Sigmoid colon (tissue), 7 donors: ENCODE results near the gene SESTD1. TPM values are rescaled to one million over a fixed set of nuclear protein-coding genes. Genes with fewer than 3 reads are reported as not detected.
"Not testable (repeated sequence)": the region's sequence is repeated elsewhere in the genome, so short reads cannot be mapped to it uniquely, and the experiment has no call there.

ENCODE experiments used
- DNase-seq: peaks from one replicate; pipeline ENCODE4 v3.0.0-alpha.2; 2019
- H3K27ac ChIP-seq, 4 donors: fragments of 200-600 bp; sonication (generic); one replicate each; pipeline ENCODE4 v1.5.1; 2016 to 2019; ENCODE audit warnings: mild to moderate bottlenecking in 1 of 4
- H3K27me3 ChIP-seq, 3 donors: fragments of 200-600 bp; sonication (generic); one replicate each; pipeline ENCODE4 v1.5.1; 2019; ENCODE audit warnings: mild to moderate bottlenecking in 1 of 3
- H3K36me3 ChIP-seq, 4 donors: fragments of 200-600 bp; sonication (generic); one replicate each; pipeline ENCODE4 v1.5.1; 2016 to 2019
- H3K4me1 ChIP-seq, 4 donors: fragments of 200-600 bp; sonication (generic); one replicate each; pipeline ENCODE4 v1.5.1; 2017 to 2019
- H3K4me3 ChIP-seq, 4 donors: fragments of 200-600 bp; sonication (generic); one replicate each; pipeline ENCODE4 v1.5.1; 2017 to 2019; ENCODE audit warnings: mild to moderate bottlenecking in 2 of 4, moderate library complexity in 1 of 4
- H3K9me3 ChIP-seq, 4 donors: fragments of 200-600 bp in 3 of 4; sonication (generic) in 3 of 4; one replicate each; pipeline versions ENCODE4 v1.5.1 to v1.6.1; 2013 to 2019
- EP300 ChIP-seq, 4 donors: sonication (generic); formaldehyde crosslinking; IDR thresholded peaks; one replicate each; pipeline ENCODE4 v1.6.1; 2017; ENCODE audit warnings: antibody characterized with exemption in 4 of 4
- POLR2A ChIP-seq, 2 donors: fragments of 450-650 bp; IDR thresholded peaks; one replicate each; pipeline ENCODE4 v1.6.1; 2016; ENCODE audit warnings: antibody characterized with exemption in 2 of 2, mild to moderate bottlenecking in 2 of 2, moderate library complexity in 2 of 2
- POLR2AphosphoS5 ChIP-seq, 4 donors: sonication (generic); formaldehyde crosslinking; IDR thresholded peaks; one replicate each; pipeline ENCODE4 v1.6.1; 2017; ENCODE audit warnings: antibody characterized with exemption in 4 of 4
- WGBS, 2 donors: extraction: QIAGEN DNeasy Blood & Tissue Kit; methylation state at CpG; one replicate each; pipeline ENCODE4 v1.1.7; 2013; 5-methylcytosine and 5-hydroxymethylcytosine counted together
- intact Hi-C: fragments of 100-400 bp; cut with DNase I; formaldehyde crosslinking; loops from one replicate; pipeline ENCODE4 v1.15.1; 2023
- polyA plus RNA-seq, 3 donors: library from polyadenylated mRNA; stranded (reverse); fragments of 200-250 nt; gene quantifications; one replicate each; pipeline ENCODE4 v1.2.3, GENCODE V29; 2013
- total RNA-seq, 4 donors: library from RNA; depleted of rRNA; stranded (reverse); fragments of >200 nt; gene quantifications; one replicate each; pipeline ENCODE4 v1.1.0, GENCODE V29; 2016
- TF ChIP-seq, protein P1 (sequence below), 4 experiments: fragments of 450-650 bp in 3 of 4; fragments of 200-600 bp in 1 of 4; IDR thresholded peaks; one replicate each; pipeline ENCODE4 v1.5.1; 2016 to 2019; ENCODE audit warnings: antibody characterized with exemption in 4 of 4, mild to moderate bottlenecking in 3 of 4, moderate library complexity in 2 of 4
- donor health status: healthy with polysubstance abuse.
- donor health status: Bipolar disorder and iron deficiency.
- donor health status: healthy.

SESTD1 gene
- total and polyA plus RNA-seq, 7 donors = 9.5 to 52.3 (median 31.0) TPM

GRCh38 chr2:179250848-179251504 is 13.7 kb downstream of the SESTD1 start:
- 49 to 77% methylated on average over 1 of the region's 1 CpG for WGBS, 2 donors
- Histone ChIP-seq H3K36me3 (no peaks in the 10 kb centered on the region), H3K27me3 (no peaks in the 10 kb centered on the region), H3K4me1 (peaks cover 0 to 29% (median 19%) of the 10 kb centered on the region in 4 donors), H3K9me3 (no peaks in the 10 kb centered on the region), H3K27ac (no peak overlapping the region), H3K4me3 (no peak overlapping the region)
- TF ChIP-seq, protein P1, sequence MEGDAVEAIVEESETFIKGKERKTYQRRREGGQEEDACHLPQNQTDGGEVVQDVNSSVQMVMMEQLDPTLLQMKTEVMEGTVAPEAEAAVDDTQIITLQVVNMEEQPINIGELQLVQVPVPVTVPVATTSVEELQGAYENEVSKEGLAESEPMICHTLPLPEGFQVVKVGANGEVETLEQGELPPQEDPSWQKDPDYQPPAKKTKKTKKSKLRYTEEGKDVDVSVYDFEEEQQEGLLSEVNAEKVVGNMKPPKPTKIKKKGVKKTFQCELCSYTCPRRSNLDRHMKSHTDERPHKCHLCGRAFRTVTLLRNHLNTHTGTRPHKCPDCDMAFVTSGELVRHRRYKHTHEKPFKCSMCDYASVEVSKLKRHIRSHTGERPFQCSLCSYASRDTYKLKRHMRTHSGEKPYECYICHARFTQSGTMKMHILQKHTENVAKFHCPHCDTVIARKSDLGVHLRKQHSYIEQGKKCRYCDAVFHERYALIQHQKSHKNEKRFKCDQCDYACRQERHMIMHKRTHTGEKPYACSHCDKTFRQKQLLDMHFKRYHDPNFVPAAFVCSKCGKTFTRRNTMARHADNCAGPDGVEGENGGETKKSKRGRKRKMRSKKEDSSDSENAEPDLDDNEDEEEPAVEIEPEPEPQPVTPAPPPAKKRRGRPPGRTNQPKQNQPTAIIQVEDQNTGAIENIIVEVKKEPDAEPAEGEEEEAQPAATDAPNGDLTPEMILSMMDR (IDR thresholded peaks at IDR 0.05) = no peak
- TF ChIP-seq POLR2AphosphoS5 (IDR thresholded peaks at IDR 0.05) (no peak), EP300 (IDR thresholded peaks at IDR 0.05) (no peak), POLR2A (IDR thresholded peaks at IDR 0.05) (no peak)
- DNase-seq = no peak
- intact Hi-C loops = no loop called here

DNA sequence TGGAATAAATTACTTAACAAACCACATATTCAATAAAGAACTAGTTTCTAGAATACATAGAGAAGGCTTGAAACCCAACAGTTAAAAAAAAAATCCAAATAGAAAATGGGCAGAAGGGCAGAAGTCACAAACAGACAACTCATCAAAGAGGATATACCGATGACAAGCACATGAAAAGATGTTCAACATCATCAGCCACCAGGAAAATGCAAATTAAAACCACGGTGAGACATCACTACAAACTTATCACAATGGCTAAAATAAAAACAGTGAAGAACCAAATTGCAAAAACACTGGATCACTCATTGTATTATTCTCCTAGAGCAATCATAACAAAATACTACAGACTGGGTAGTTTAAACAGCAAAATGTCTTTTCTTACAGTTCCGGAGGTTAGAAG is 14.5 kb downstream of the SESTD1 start:
- TF ChIP-seq EP300 (IDR thresholded peaks at IDR 0.05) = no peak
- no peak for TF ChIP-seq POLR2A (IDR thresholded peaks at IDR 0.05)
- TF ChIP-seq, protein P1 (IDR thresholded peaks at IDR 0.05) = no peak
- no peak for TF ChIP-seq POLR2AphosphoS5 (IDR thresholded peaks at IDR 0.05)
- intact Hi-C loops = no loop called here
- no peak for DNase-seq
- Histone ChIP-seq H3K36me3 (no peaks in the 10 kb centered on the region), H3K9me3 (no peaks in the 10 kb centered on the region), H3K27me3 (no peaks in the 10 kb centered on the region), H3K4me1 (peaks cover 0 to 29% (median 19%) of the 10 kb centered on the region in 4 donors), H3K4me3 (no peak overlapping the region), H3K27ac (no peak overlapping the region)
- 74 to 92% methylated on average over 3 of the region's 3 CpGs for WGBS, 2 donors

DNA sequence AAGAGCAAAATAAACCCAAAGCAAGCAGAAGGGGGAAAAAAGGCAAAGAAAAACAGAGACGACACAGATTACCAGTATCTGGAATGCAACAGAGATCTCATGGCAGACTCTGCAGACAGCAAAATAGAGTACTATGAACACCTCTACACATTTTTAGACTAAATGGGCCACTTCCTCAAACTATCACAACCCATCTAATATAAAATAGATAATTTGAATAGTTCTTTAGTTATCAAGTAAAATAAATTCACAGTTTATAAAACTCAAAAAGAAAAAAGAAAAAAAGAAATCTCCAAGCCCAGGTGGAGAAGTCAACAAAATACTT is 16.6 kb downstream of the SESTD1 start:
- H3K36me3 ChIP-seq = no peaks in the 10 kb centered on the region
- DNase-seq = no peak
- H3K27me3 ChIP-seq = no peaks in the 10 kb centered on the region
- TF ChIP-seq POLR2AphosphoS5 (IDR thresholded peaks at IDR 0.05) = no peak
- no peak for TF ChIP-seq EP300 (IDR thresholded peaks at IDR 0.05)
- TF ChIP-seq, protein P1 (IDR thresholded peaks at IDR 0.05) = no peak
- TF ChIP-seq POLR2A (IDR thresholded peaks at IDR 0.05) = no peak
- 80 to 83% methylated on average over 1 of the region's 1 CpG for whole genome bisulfite sequencing, 2 donors
- peaks cover 0 to 21% (median 13%) of the 10 kb centered on the region in 4 donors for H3K4me1 ChIP-seq
- no peak overlapping the region for H3K4me3 ChIP-seq
- H3K9me3 ChIP-seq = no peaks in the 10 kb centered on the region
- intact Hi-C loops = no loop called here
- H3K27ac ChIP-seq = no peak overlapping the region

DNA sequence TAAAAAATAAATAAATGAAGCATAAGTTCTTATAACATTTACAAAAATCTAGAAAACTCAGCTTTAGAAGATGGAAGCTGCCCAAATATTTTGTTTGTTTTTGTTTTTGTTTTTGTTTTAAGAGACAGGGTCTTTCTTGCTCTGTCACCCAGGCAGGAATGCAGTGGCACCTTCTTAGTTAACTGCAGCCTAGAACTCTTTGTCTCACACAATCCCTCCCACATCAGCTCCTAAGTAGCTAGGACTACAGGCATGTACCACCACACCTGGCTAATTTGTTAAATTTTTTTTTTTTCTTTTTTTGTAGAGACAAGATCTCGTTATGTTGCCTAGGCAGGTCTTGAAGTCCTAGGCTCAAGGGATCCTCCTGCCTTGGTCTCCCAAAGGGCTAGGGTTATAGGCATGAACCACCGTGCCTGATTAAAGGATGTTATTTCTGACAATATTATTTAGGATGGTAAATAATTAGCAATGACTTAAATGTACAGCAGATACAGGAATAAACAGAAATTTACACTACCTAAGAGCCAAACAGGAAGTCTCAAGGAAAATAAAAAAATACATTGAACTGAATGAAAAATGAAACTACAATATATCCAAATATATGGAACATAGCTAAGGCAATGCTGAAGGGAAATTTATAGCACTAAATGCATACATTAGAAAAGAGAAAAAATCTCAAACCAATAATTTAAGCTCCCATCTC is 17.2 kb downstream of the SESTD1 start:
- H3K4me1 ChIP-seq = peaks cover 0 to 16% (median 8%) of the 10 kb centered on the region in 4 donors
- intact Hi-C loops = no loop called here
- H3K27me3 ChIP-seq = no peaks in the 10 kb centered on the region
- TF ChIP-seq, protein P1 (IDR thresholded peaks at IDR 0.05) = no peak
- no peak for TF ChIP-seq POLR2AphosphoS5 (IDR thresholded peaks at IDR 0.05)
- no peaks in the 10 kb centered on the region for H3K9me3 ChIP-seq
- 86 to 89% methylated on average over 2 of the region's 2 CpGs for WGBS, 2 donors
- H3K4me3 ChIP-seq = no peak overlapping the region
- H3K36me3 ChIP-seq = no peaks in the 10 kb centered on the region
- no peak for DNase-seq
- no peak overlapping the region for H3K27ac ChIP-seq

DNA sequence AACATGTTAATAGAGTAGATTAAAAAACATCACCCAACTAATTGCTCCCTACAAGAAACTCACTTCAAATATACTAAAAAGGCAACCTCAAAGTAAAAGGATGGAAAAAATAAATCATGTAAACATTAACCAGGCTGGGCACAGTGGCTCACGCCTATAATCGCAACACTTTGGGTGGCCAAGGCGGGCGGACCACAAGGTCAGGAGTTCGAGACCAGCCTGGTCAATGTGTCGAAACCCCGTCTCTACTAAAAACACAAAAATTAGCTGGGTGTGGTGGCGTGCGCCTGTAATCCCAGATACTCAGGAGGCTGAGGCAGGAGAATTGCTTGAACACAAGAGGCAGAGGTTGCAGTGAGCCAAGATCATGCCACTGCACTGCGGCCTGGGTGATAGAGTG is 18.8 kb downstream of the SESTD1 start:
- intact Hi-C loops = not testable (repeated sequence)
- WGBS, 2 donors = 88 to 96% methylated on average over 10 of the region's 10 CpGs

More for the DNA sequence above, 18.8 kb downstream of the SESTD1 start:
- not testable (repeated sequence) for H3K27me3 ChIP-seq, H3K36me3 ChIP-seq, H3K9me3 ChIP-seq, H3K27ac ChIP-seq, H3K4me3 ChIP-seq, H3K4me1 ChIP-seq, DNase-seq
